Cardiac muscle cell (in vitro differentiated cells and primary cell): Measurements from ENCODE around the gene ALCAM. TPM values are rescaled to one million over a fixed set of nuclear protein-coding genes. Genes with fewer than 3 reads are reported as not detected.

Experiments used
- DNase-seq, 2 donors: peaks; one replicate each; pipeline versions ENCODE4 v3.0.0 to v3.0.0-alpha.2; 2010 to 2017; ENCODE audit warnings: low read depth in 1 of 2, low spot score in 1 of 2
- H3K27ac ChIP-seq: fragments of 200-600 bp; sonication (generic); 2 replicates; pipeline ENCODE4 v1.5.1; 2016
- H3K27me3 ChIP-seq: fragments of 200-600 bp; sonication (generic); 2 replicates; pipeline ENCODE4 v1.6.0; 2016; ENCODE audit warnings: control low read depth
- H3K36me3 ChIP-seq: fragments of 200-600 bp; sonication (generic); 2 replicates; pipeline ENCODE4 v1.5.1; 2016; ENCODE audit warnings: control low read depth
- H3K4me1 ChIP-seq: fragments of 200-600 bp; sonication (generic); 2 replicates; pipeline ENCODE4 v1.8.1; 2017; ENCODE audit warnings: low read depth, mild to moderate bottlenecking, mixed run types
- H3K4me3 ChIP-seq: fragments of 200-600 bp; sonication (generic); 2 replicates; pipeline ENCODE4 v1.5.1; 2016; ENCODE audit warnings: mild to moderate bottlenecking
- H3K9me3 ChIP-seq: fragments of 200-600 bp; sonication (generic); 2 replicates; pipeline ENCODE4 v1.5.1; 2017; ENCODE audit warnings: low read depth, mild to moderate bottlenecking, control low read depth
- CTCF ChIP-seq: IDR thresholded peaks from 2 replicates; pipeline ENCODE4 v1.5.1; 2012; ENCODE audit warnings: low read depth, mild to moderate bottlenecking, low read length
- polyA plus RNA-seq: library from polyadenylated mRNA; unstranded; fragments of >200 nt; fragmentation: Nextera tagmentation; extraction: Ambion mirVana; gene quantifications from 2 replicates; pipeline ENCODE4 v1.2.1, GENCODE V29; 2016
- total RNA-seq: library from RNA; depleted of rRNA; stranded (reverse); fragments of >200 nt; gene quantifications from 2 replicates; pipeline ENCODE4 v1.2.3, GENCODE V29; 2016

ALCAM gene
- total and polyA plus RNA-seq, 2 experiments from 2014 or later: 15.3 to 28.9 TPM

- DNase-seq: no peak
- no peak for TF ChIP-seq CTCF
- Histone ChIP-seq H3K27me3 (no peaks in the 10 kb centered on the region), H3K4me3 (no peak overlapping the region), H3K36me3 (no peaks in the 10 kb centered on the region), H3K27ac (no peak overlapping the region), H3K9me3 (no peaks in the 10 kb centered on the region), H3K4me1 (no peaks in the 10 kb centered on the region)
These were observed 255.5 kb downstream of the ALCAM start for GRCh38 chr3:105622169-105622568.
